Myocyte (in vitro differentiated cells): Measurements from ENCODE around the gene CNN2. TPM values are rescaled to one million over a fixed set of nuclear protein-coding genes. Genes with fewer than 3 reads are reported as not detected.
A peak's percentile ranks its signal among the peaks of the same experiment; 100 is the strongest.

Source experiments
- DNase-seq: peaks from one replicate; pipeline ENCODE4 v3.0.0-alpha.2; 2012; ENCODE audit warnings: low read depth
- total RNA-seq: library from RNA; depleted of rRNA; stranded (reverse); fragments of >200 nt; gene quantifications from 2 replicates; pipeline ENCODE4 v1.2.3, GENCODE V29; 2014

The CNN2 gene
- total RNA-seq, 1 donor from 2014 or later: 88.1 TPM

DNA sequence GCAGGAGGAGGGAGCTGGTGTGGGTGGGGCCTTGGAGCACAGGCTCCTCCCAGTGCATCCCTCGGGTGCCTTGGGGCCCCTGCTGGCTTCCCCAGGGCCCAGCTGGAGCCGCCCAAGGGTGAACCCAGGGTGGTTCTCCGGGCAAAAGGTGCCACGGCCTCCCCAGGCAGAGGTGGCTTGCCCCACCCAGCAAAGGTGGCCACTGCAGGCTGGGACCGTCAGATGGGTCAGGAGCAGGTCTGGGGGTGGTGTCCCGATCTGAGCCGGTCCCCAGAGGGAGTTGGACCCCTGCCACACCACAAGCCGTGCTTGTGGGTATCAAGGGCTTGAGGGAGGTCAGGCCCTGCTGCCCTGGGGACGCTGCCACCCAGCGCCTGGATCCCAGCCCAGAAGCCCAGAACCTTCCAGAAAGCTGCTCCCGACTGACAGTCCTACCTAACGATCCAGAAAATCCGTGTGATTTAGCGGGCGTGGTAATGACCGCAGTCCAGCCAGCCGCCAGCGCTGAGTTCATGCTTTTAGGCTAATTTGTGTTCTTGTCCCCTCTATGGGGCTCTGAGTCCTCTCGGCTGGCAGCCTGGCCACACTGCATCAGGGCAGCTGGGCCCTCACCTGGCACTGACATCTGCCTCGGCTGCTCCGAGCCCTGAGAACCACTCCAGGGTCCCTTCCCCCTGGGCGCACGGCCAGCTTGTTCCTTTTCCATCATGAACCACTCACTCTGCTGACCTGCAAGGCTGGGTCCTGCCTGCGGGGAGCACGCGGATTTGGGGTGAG, 31.2 kb upstream of the CNN2 start:
- peak; percentile 9 for DNase-seq

- peak; percentile 15 for DNase-seq
Observed at GRCh38 chr19:996051-996838, 30.2 kb upstream of the CNN2 start.

- no peak for DNase-seq
Observed at GRCh38 chr19:998064-998463, 28.3 kb upstream of the CNN2 start.

GRCh38 chr19:999379-999719, 27.1 kb upstream of the CNN2 start:
- no peak for DNase-seq

- DNase-seq: peak; percentile 37
Observed at GRCh38 chr19:1000095-1000494, 26.3 kb upstream of the CNN2 start, which contains the start of gene GRIN3B. Gene GRIN3B (plus strand): TSS chr19:1000419. CDS start chr19:1000438, 19 bp downstream.

DNA sequence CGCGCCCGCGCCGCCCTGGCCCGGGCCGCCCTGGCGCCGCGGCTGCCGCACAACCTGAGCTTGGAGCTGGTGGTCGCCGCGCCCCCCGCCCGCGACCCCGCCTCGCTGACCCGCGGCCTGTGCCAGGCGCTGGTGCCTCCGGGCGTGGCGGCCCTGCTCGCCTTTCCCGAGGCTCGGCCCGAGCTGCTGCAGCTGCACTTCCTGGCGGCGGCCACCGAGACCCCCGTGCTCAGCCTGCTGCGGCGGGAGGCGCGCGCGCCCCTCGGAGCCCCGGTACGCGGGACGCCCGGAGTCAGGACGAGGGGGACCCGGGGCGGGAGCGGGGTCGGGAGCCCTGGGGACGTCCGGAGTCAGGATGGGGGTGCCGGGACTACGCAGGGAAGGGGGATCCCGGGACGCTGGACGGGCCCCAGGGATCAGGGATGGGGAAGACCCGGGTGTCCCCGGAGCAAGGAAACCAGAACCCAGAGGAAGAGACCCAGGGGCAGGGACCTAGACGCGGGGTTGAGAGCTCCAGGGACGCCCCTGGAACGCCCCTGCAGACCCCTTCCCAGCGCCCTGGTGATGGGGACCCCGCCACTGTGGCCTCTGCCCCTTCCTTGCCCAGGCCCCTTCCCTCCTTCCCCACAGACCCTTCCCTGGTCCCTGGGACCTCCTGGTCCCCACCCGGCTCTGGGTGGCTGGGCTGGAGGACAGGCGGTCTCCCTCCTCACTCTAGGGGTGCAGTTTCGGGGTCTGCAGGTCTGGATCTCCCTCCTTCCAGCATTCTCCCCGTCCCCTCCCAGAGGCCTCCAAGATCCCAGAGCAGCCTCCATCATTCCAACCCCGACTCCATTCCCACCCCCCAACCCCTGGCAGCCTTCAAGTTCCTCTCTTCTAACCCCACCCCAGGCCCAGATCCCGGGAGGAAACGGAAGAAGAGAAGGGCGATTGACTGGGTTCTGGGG, 25.5 kb upstream of the CNN2 start:
- no peak for DNase-seq

DNA sequence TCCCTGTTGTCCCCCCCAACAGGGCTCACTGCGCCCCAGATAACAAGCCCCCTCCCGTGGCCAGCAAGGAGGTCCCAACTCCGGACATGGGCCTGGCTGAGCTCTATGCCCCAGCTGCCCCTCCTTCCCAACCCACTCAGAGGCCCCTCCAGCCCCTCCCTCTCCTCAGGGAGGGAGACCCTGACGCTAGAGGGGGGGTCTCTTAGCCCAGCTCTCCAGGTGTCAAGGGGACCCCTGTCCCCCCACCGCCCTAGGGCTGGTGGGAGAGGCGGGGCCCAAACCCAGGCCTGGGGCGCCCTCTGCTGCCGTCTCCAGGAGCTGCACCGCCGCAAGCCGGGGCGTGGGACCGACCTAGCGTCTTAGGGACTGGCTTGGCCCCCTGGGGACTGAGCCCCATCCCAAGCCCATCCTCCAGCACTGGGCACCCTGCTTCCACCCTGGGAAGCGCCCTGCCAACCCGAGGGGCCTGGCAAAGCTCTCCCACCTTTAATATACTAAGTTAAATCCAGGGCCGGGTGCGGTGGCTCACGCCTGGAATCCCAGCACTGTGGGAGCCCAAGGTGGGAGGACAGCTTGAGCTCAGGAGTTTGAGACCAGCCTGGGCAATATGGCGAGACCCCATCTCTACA, 24.8 kb upstream of the CNN2 start:
- peak; percentile 37 for DNase-seq

GRCh38 chr19:1002600-1002999, 23.8 kb upstream of the CNN2 start:
- DNase-seq: no peak

GRCh38 chr19:1003283-1003682, 23.1 kb upstream of the CNN2 start:
- DNase-seq: no peak

GRCh38 chr19:1004204-1004802, 22.1 kb upstream of the CNN2 start:
- no peak for DNase-seq

DNA sequence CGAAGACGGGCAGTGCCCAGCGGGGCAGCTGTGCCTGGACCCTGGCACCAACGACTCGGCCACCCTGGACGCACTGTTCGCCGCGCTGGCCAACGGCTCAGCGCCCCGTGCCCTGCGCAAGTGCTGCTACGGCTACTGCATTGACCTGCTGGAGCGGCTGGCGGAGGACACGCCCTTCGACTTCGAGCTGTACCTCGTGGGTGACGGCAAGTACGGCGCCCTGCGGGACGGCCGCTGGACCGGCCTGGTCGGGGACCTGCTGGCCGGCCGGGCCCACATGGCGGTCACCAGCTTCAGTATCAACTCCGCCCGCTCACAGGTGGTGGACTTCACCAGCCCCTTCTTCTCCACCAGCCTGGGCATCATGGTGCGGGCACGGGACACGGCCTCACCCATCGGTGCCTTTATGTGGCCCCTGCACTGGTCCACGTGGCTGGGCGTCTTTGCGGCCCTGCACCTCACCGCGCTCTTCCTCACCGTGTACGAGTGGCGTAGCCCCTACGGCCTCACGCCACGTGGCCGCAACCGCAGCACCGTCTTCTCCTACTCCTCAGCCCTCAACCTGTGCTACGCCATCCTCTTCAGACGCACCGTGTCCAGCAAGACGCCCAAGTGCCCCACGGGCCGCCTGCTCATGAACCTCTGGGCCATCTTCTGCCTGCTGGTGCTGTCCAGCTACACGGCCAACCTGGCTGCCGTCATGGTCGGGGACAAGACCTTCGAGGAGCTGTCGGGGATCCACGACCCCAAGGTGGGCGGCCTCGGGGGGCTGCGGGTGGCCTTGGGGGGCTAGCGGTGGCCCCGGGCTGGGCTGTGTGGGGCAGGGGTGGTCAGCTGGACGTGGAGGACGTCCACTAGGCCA, 21.4 kb upstream of the CNN2 start:
- DNase-seq: no peak

GRCh38 chr19:1006711-1007398, 19.6 kb upstream of the CNN2 start:
- no peak for DNase-seq

- no peak for DNase-seq
Observed at GRCh38 chr19:1007399-1008251, 18.8 kb upstream of the CNN2 start.

DNA sequence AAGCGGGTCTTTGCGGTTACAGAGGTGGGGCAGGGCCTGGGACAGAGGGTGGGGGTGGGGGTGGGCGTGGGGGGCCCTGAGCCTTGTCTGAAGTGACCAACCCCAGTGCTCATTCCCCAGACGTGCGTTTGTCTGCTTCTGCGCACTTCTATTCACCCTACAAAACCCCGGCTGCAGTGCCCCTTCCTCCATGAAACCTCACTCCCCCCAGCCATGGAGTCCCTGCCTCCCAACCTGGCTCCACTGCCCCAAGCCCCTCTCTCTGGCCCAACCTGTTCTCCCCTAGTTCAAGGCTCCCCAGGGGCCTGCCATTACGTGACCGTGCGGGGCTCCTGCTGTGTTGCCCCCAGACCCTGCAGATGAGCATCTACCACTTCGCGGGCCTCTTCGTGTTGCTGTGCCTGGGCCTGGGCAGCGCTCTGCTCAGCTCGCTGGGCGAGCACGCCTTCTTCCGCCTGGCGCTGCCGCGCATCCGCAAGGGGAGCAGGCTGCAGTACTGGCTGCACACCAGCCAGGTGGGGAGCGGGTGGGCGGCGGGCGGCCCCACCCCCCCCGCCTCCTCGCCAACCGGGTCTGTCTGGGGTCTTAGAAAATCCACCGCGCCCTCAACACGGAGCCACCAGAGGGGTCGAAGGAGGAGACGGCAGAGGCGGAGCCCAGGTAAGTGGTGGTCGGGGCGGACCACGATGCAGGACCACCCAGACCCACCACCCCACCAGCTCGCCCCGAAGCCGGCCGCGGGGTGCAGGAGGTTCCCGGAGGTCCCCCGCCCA, 18.0 kb upstream of the CNN2 start:
- DNase-seq: no peak

GRCh38 chr19:1009041-1009980, 17.1 kb upstream of the CNN2 start:
- DNase-seq: no peak

- no peak for DNase-seq
Observed at GRCh38 chr19:1009981-1010538, 16.3 kb upstream of the CNN2 start.
